Measurements from ENCODE around the gene WNK4.

The WNK4 gene

DNA sequence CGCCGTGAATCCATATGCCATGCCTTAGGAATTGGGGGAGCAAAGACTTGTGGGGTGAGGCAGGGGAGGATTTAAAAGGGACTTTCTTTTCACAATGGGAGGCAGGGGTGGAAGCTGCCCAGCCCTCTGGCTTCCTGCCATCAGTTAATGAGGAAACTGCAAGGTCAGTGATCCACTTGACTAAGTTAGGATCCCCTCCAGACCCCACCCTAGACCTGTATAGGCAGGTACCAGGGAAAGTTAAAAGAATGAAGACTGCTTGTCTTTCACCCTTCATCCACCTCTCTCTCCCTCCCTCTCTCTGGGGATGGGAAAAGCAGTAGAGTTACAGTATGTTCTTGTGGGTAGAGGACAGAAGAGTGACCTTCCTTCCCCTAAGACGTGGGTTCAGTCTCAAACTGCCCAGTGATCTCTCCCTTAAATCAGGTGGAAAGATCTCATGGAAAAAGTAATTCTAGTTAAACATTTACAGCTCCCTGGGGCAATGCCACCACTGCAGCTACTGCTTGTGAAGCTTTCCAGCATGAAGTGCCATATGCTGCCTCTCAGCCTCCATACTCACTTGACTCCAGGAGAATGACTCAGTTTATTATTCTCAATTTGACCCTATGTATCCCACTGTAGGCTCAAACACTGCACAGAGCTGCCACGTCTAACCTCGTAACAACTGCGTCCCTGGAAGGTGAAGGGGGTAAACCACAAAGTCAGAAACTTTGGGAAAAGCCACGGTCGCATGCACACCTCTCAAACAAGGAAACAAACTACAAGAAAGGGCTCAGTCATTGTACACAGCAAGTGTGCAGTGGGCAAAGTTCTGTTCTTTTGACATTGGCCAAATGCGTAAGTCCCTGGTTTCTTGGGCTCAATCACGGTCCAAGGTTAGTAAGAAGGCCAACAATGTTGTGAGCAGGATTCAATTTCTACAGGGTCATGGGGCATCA is 16.9 kb downstream of the WNK4 start:
- DNase-seq, result no peak

DNA sequence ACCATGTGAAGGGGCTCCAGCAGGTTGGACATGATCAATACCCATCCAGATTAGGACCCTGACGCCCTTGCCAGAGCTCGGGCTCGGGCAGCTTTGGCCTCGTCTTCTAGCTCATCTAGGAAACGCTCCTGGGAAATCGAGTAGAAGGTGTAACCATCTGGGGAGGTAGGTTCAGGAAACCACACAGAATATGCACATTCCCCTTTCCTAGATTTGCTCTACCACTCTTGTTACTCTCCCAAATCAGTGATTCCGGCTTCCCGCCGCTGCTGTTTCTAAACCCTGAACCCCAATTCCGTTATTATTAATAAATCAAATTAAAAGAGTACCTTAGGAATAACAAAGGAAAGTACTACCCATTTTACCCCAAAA is 17.6 kb downstream of the WNK4 start:
- no peak for DNase-seq

DNA sequence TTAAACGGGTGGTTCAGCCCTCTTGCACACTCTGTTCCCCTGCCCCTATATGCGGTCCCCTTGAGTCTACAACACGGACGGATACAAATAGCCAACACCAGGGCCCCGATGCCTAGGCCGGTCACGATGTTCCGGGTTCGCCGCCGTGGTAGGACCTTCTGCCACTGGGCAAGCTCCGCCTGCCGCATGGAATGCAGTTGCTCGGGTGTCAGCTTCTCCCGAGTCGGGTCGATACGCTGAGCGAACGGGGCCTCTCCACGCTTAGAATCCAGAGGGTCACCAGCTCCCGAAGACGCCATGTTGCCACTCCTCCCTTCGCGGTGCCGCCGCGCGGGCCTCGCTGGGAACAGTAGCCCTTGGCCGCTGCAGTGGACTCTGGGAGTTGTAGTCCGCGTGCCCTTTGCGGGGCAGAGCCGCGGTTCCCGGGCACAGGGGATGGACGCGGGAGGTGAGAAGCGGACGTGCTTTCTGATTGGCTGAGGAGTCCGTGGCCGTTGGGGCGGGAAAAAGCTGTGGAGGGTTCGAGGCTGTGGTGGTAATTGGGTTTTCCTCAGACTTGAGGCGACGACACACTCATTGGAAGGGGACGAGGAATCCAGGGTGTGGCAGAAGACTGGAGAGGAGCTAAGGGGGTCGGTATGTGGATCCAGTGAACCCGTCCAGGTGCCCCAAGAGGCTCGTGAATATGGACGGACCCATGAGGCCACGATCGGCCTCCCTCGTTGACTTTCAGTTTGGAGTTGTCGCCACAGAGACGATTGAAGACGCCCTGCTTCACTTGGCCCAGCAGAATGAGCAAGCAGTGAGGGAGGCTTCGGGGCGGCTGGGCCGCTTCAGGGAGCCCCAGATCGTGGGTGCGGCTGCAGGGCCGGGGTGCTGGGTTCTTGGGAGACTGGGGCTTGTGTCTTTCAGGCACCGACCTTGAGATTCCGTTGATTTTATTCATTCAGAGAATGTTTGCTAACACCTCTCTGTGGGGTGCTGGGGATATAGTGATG is 18.3 kb downstream of the WNK4 start, which contains the start of the genes CNTD1 and COA3:
Gene CNTD1, plus strand, starts transcription at position 479 of the 998 bp plus-strand sequence. Its CDS starts 207 bp downstream, at position 686.
Gene COA3, minus strand, starts transcription at position 322 of the 998 bp plus-strand sequence. Its CDS starts 23 bp downstream, at position 299.
- peak; percentile 74 for DNase-seq

DNA sequence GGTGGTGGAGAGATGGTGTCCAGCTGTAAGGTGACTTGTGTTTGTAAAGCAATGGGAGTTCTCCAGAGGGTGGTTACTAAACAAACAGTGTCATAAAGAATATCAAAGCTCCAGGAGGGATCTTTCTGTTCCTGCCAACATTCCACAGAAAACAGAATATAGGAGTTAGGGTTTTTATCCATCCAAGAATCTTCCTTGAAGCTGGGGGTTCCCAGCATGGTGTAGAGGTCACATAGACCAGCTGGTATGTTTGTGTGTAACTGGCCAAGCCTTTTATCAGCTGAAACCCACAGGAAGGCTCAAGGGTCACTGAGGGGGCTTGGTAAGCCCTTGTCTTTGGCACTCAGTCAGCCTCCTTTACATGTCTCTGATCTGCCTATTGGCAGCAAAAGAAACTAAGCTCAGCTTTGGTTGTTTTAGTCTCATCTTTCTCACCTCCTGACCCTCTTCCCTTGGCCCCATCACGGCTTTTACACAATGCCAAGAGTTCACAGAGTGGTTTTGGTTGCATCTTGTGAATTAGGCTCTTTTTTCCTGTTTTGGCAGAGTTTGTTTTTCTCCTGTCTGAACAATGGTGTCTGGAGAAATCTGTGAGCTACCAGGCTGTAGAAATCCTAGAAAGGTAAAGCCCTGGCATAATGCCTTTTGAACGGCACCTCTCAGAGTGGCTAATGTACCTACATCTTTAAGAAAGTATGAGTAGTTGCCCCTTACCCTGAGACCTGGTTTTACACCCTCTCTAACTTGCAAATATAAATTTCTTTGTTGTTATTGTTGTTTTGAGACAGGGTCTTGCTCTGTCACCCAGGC is 22.9 kb downstream of the WNK4 start:
- DNase-seq, result no peak

DNA sequence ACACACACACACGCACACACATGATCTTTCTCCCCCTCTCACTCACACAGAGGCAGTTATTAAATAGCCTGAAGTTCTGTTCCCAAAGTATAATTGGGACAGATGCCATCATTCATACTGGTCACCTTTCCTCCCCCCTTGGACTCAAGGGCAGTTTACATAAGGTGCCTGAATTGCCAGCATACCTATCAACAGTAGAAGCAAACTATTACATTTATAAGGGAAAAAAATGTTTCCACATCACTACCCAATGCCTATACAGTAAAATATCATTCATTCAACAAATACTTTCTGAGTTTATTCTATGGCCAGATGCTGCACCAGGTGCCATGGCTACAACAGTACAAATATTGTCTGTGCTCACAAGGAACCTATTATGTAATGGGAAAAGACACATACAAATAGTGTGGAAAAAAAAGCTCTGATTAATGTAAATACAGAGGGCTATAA is 24.5 kb downstream of the WNK4 start:
- DNase-seq, result no peak

DNA sequence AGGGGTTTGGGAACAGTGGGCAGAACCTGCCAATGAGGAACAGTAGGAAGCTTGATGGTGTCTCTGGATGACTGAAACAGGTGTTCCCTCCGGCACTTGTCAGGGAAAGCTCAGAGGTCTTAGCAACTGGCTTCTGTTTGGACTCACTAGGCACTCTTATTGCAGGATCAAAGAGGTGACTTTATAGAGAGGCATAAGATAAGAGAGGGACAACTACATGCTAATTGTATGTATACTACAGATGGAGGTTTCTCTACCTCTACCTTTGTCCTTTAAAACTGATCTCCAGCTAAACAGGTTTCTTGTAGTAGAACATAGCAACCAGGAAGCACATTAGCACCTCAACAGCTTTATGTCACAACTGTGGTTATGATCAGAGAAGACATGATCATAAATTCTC is 25.8 kb downstream of the WNK4 start:
- DNase-seq, result no peak

DNA sequence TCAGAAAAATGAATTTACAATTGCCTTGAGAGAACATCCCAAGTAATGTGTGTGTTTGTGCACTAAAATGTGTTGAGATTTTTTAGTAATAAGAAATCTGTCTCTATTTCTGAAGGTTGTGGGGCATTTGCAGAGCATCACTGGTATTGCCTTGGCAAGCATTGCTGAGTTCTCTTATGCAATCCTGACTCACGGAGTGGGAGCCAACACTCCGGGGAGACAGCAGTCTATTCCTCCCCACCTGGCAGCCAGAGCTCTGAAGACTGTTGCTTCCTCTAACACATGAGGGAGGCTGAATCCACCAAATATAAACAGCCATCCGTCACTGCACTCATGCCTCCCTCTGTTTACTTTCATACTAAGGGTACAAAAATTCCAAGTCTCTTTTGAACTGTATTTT is 28.8 kb downstream of the WNK4 start:
- DNase-seq, result no peak

DNA sequence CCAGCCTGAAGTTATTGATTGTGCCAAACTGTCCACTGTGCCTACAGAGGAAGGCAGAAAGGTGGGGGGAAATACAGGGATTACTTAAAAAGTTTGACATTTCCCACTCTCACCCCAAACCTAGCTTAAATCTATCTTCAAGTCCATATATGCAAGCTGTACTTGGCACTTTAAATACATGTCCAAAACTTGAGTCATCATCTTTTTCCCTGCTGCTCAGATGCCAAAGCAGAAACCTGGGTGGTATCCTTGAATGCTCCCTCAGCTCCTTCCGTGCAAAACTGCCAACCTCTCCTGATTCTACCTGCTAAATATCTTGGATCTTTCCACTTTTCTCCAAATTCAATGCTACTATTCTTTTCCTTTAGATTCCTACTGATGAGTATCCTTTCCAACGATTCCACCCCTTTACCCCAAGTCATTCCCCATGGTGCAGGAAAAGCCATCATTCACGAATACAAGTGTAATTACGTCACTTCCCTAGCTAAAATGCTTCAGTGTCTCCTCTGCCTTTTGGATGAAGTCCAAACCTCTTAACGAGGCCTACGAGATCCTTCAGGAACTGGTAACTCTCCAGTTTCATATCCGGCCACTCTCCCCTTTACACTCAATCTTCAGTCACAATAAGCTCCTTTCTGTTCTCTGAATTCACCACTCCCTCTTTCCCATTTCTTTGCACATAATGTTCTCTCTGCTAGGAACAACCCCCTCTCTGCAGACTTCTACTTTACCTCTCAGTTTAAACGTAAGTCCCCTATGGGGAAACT is 34.4 kb downstream of the WNK4 start:
- DNase-seq, result no peak

DNA sequence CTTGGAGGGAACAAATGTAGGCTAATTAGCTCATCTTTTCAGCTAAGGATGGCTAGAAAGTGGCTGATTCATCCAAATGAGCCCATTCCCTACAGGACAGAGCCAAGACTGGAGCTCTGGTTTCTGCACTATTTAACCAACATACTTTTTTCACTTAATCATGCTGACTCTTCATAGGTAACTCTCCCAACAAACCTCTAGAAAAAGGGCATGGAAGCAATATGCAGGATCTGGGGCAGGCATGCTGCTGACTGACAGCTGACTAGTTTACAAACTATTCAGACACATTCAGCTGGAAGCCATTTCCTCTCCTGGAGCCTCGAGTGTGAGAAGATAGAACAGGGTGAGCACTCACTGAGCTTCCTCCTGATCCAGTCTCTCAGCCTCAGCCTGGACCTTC is 37.5 kb downstream of the WNK4 start:
- no peak for DNase-seq

DNA sequence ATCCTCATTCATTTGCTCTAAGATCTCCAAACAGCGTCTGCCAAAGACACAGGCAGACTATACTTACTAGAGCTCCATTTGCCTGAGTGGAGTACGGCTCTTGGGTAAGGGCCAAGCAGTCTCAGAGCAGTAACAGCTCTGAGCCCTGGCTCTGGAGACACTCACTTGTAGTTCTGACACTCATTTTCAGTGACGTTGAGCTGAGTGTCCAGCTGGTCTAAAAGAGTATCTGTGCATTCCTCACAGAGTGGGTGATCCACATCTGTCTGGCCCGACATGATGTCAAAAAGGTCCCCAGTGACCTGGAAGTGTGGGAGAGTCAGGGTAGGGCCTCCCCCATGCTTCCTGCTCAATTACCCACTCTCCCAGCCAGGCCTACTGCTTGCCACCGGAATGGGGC is 38.0 kb downstream of the WNK4 start:
- DNase-seq, result no peak

DNA sequence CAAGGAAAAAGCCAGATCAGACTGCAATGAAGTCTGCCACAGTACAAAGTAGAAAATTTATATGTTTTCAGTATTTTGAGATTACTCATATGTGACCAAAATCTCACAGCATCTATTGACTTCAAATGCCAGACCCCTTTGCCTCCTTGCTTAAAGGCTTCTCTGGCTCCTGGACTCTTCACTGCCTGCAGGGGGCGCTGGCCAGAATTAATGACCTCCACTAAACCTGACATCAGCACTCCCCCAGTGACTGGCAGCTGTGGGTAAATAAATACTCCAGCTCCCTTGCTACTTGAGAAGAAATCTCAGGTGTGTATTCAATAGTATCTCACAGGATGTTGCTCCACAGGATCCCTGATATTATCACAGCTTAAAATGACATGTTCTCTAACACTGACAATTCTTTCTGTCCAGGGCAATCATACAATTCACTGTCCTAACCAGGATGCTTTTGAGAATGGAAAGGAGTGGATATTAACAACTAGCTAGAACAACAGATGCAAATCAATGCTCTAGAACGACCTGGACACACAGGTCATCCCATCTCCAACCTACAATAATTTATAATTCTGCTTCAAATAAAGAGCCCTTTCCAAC is 39.6 kb downstream of the WNK4 start:
- peak; percentile 68 for DNase-seq

DNA sequence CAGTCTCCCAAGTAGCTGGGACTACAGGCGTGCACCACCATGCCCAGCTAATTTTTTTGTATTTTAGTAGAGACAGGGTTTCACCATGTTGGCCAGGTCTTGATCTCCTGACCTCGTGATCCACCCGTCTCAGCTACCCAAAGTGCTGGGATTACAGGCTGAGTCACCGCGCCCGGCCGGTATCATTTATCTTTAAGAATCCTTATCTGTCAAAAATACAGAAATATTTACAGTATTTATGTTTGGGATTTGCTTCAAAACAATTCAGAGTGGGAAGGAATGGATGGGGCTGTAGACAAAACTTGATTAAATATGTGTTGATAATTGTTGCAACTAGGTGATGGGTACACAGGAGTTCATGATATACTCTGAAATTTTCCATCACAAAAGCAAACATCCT is 40.8 kb downstream of the WNK4 start:
- no peak for DNase-seq

DNA sequence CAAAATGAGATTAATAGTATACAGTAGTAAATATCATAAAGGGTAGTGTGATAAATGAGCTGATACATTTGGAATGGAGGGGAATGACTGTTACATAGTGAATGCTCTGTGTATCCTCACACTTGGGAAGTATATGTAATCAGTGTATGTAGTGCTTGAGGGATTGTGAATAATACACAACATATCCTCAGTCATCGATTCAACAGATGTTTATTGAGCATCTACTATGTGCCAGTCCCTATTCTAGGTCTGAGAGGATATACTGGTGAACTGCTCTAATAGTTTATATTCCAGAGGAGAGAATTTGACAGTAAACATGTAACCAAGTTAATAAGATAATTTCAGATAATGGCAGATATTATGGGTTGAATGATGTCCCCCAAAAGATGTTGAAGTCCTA is 47.1 kb downstream of the WNK4 start:
- DNase-seq, result no peak

DNA sequence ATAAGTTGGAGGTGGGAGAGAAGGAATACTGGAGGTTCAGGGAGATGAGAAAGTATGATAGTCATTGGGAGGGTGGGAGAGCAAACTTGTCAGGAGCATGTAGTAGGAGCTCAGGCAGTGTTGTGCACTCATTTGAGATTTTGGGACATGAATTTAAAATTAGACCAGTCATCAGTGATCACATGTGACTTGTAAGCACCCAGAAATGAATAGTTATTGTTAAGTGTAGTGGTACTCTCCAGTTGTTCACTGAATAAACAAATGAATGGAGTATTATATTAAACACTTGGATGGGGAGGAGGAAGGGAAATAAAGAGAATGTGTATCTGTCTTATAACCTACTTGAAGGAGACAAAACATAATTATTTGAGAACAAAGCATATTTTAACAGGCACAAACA is 50.6 kb downstream of the WNK4 start:
- DNase-seq, result no peak

DNA sequence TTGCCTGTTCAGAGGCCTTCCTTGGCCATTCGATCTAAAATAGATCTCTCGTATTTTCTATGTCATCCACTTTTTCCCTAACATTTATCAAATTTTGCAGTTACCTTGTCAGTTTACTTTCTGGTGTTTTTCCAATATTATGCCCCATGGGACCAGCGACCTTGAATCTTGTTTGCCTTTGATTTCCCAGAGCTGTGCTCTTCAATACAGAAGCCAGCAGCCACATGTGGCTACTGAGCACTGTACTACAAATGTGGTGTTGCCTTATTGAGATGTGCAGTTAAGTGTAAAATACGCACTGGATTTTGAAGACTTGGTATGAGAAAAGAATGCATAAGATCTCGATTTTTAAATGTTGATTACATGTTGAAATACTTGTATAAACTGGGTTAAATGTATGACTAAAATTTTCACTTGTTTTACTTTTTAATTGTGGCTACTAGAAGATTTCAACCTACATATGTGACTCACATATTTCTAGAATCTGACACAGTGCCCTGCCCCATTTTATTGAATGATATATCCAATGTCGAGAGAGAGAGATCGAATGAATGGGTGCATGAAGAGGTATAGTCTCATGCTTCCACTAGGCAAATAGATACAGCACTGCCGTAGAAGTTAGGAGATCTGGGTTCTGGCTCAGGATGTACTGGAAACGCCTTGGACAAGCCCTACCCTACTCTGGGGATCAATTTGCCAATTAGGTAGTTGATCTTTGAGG is 52.0 kb downstream of the WNK4 start:
- peak; percentile 66 for DNase-seq

DNA sequence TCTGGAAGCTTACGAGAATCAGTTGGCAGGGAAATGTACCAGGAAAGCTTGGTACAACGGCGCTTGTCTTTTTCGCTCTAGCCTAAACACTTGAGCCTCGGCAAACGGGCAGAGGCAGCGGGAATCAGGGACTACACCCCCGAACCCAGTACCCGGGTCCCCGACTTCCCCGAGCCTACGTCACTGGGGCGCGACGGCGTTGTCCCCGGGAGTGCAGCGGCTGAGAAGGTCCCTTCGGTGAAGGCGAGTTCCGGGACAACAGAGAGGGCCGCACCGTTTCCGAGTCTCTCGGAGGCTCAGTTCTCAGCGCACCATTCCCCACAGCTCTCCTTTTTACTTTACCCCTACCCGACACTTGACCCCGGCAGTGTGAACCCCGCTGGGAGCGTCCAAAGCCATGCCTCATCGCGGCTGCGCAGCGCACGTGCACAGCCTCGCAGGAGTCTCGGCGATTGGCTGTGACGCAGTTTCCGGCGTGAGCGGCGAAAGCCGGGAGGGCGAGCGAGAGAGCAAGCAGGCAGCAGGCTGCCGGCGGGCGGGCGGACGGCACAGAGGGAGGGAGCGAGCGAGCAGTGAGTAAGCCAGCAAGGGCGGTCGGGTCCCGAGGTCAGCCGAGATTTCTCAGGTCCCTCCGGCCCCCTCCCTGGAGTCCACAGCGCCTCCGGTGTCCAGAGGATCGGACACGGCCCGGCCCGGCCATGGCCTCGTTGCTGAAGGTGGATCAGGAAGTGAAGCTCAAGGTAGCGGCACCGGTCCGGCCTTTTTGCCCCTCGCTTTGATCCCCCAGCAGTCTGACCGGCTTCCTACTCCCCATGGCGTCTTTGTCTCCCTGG is 52.7 kb downstream of the WNK4 start, which contains the start of gene PSME3:
Gene PSME3, plus strand, starts transcription at position 464 of the 833 bp plus-strand sequence. Its CDS starts 235 bp downstream, at position 699.
- peak; percentile 71 for DNase-seq

DNA sequence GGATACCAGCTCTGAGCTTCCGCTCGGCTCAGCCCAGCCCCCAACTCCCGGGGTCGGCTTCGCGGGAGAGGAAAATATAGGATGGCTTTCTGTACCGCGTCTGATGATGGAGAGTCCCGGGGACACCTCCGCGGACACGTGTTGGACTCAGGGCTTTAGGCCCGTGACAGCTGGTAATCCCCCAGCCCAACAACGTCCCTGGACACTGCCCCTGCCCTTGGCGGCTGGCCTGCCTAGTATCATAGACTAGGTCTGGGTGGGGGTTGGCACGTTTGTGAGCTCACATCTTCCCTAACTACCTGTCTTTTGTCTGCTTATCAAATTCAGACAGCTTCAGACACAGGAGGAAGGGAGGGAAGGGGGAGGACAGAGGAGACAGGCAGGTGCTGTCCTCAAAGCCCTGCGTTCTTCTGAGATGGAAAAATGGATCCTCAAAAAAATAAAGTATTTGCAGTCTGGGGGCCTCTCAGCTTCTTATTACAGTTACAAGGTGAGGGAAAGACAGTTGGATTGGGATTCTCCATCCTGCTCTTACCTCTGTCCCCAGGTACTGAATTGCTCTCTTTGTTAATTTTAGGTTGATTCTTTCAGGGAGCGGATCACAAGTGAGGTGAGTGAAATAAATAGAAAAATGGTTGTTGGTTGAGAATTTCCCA is 53.5 kb downstream of the WNK4 start:
- no peak for DNase-seq

DNA sequence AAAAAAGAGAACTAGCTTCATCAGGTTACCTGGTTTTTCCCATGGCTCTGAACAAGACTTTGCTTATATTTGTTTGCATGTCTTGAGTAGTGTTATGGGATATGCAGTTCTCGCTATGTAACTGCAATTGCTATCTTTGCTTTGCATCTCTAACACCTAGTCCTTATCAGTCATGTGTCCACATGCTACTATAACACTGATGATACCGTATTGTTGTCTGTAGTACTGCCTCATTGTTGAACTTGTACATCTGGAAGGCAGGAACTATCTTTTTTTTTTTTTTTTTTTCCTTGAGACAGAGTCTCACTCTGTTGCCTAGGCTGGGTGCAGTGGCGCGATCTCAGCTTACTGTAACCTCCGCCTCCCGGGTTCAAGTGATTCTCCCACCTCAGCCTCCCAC is 55.3 kb downstream of the WNK4 start:
- no peak for DNase-seq

All from NCI-H510A treated with DMSO at 0.1 percent for 48 hours (cell line).